HL-60/S4 treated with retinoic acid at 250 ng/mL for 4 days and 3 days (cell line): Measurements from ENCODE around the gene ADPRH.

ENCODE experiments used
- in situ Hi-C: fragments of 300-500 bp; cut with MboI; formaldehyde crosslinking; loops from 2 replicates; pipeline ENCODE4 v1.7.0; 2022; ENCODE audit warnings: low sequenced_read_pairs

ADPRH gene

GRCh38 chr3:119626196-119626595 lies 46.9 kb downstream of the ADPRH start:
- in situ Hi-C loops = no loop called here

DNA sequence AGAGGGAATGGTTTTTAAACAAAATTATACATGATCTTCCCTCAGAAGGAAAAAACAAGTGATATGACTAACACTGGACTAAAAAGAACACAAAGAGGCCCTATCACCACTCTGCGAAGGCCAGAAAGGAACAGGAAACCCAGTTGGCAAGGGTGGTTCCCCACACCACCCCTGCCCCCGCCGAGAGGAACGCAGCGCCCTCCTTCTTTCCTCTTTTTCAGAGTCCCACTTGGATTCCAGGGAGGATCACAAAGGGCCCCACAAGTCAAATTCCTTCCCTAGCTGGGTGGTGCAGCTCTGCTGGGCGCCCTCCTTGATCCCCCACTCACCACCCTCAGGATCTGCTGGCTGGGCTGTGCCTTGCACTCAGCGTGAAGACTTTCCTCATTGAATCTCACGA lies 48.2 kb downstream of the ADPRH start:
- in situ Hi-C loops = no loop called here

- in situ Hi-C loops = no loop called here
Measured at GRCh38 chr3:119628390-119628789, 49.1 kb downstream of the ADPRH start.

- in situ Hi-C loops = no loop called here
Measured at GRCh38 chr3:119628816-119629445, 49.6 kb downstream of the ADPRH start.

GRCh38 chr3:119630128-119630879 lies 51.0 kb downstream of the ADPRH start:
- in situ Hi-C loops = no loop called here

- in situ Hi-C loops = no loop called here
Measured at GRCh38 chr3:119630880-119631329, 51.6 kb downstream of the ADPRH start.

DNA sequence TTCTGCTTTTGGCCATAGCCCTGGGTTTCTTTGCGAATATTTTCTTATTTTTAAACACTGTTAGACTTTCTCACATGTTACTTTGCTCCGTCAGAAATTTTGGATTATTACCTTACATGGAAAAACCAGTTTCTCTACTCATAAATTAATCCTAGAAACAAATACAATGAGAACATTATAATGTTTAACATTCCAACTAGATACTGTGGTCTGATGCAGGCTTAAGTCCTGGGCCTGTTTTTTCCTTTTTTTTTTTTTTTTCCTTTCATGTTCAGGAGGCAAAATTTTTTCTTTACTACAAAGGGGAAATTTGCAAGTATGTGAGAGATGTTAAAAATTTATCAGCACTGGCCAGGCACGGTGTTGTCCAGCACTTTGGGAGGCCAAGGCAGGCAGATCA lies 52.2 kb downstream of the ADPRH start:
- in situ Hi-C loops = no loop called here

DNA sequence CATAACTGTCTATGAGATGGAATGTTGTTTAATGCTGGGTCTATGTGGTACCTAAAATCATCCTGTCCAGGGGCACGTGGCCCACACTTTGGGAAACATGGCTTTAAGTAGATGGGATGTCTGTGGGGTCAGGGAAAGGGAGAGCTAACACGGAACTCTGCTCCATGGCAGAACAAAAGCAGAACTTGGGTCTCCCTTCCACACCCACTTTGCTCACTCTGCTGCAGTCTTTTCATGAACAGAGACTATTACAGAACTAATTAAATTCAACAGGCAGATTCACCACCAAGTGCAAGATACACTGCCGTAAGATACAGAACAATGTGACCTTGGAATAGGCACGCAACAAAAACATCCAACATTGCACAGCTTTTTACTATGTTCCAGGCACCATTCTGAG lies 52.9 kb downstream of the ADPRH start:
- in situ Hi-C loops = no loop called here

- in situ Hi-C loops = no loop called here
Measured at GRCh38 chr3:119632829-119633228, 53.5 kb downstream of the ADPRH start.

DNA sequence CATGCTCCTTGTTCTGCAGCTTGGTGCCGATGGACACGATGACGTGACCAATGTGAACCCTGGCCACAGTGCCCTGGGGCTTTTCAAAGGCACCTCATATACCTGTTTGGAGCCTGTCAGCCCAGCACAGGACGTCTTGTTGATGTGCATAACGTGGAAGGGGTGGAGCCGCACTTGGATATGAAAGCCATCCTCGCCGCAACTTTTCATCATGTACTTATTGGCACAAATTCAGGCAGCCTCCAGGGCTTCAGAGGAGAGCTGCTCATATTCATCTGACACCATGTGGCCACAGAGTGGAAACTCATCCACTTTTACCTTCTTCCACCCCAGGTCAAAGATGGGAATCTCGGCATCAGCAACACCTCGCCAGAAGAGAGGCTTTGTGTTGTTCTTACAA lies 56.4 kb downstream of the ADPRH start:
- in situ Hi-C loops = no loop called here

- in situ Hi-C loops = no loop called here
Measured at GRCh38 chr3:119636249-119636648, 57.0 kb downstream of the ADPRH start.

- in situ Hi-C loops = no loop called here
Measured at GRCh38 chr3:119636891-119637611, 57.8 kb downstream of the ADPRH start.

- in situ Hi-C loops = no loop called here
Measured at GRCh38 chr3:119637679-119638477, 58.6 kb downstream of the ADPRH start.
